HepG2 (cell line): Measurements from ENCODE around the gene HLCS. TPM values are rescaled to one million over a fixed set of nuclear protein-coding genes. Genes with fewer than 3 reads are reported as not detected.

Source experiments
- ARID2 ChIP-seq: sonication (generic); formaldehyde crosslinking; IDR thresholded peaks from 2 replicates; pipeline ENCODE4 v1.8.1; 2022; ENCODE audit warnings: mild to moderate bottlenecking, missing genetic modification reagents, borderline replicate concordance
- CBFB ChIP-seq: sonication (generic); formaldehyde crosslinking; IDR thresholded peaks from 2 replicates; pipeline ENCODE4 v1.4.0; 2020; ENCODE audit warnings: missing genetic modification reagents
- DNMT1 ChIP-seq: sonication (generic); formaldehyde crosslinking; IDR thresholded peaks from 2 replicates; pipeline ENCODE4 v1.5.1; 2020; ENCODE audit warnings: mild to moderate bottlenecking, missing genetic modification reagents
- KDM4B ChIP-seq: sonication (generic); formaldehyde crosslinking; IDR thresholded peaks from 2 replicates; pipeline ENCODE4 v1.4.0; 2020; ENCODE audit warnings: missing genetic modification reagents
- KLF6 ChIP-seq: IDR thresholded peaks from 2 replicates; pipeline ENCODE4 v1.8.0; 2016; ENCODE audit warnings: missing biosample characterization, missing genetic modification reagents
- MED1 ChIP-seq: sonication (generic); formaldehyde crosslinking; IDR thresholded peaks from 2 replicates; pipeline ENCODE4 v1.4.0; 2020; ENCODE audit warnings: missing genetic modification reagents
- MYPOP ChIP-seq: sonication (generic); formaldehyde crosslinking; IDR thresholded peaks from 2 replicates; pipeline ENCODE4 v1.8.1; 2023; ENCODE audit warnings: mild to moderate bottlenecking, moderate library complexity, missing genetic modification reagents
- PHF20 ChIP-seq: sonication (generic); formaldehyde crosslinking; IDR thresholded peaks from 2 replicates; pipeline ENCODE4 v1.5.0; 2020; ENCODE audit warnings: mild to moderate bottlenecking, missing genetic modification reagents
- RCOR2 ChIP-seq: IDR thresholded peaks from 2 replicates; pipeline ENCODE4 v1.6.1; 2016; ENCODE audit warnings: missing biosample characterization, missing genetic modification reagents
- STAT5B ChIP-seq: sonication (generic); formaldehyde crosslinking; IDR thresholded peaks from 2 replicates; pipeline ENCODE4 v1.4.0; 2020; ENCODE audit warnings: missing genetic modification reagents
- ZBTB20 ChIP-seq: sonication (generic); formaldehyde crosslinking; IDR thresholded peaks from 2 replicates; pipeline ENCODE4 v1.8.1; 2023; ENCODE audit warnings: missing genetic modification reagents, low read depth, mild to moderate bottlenecking, borderline replicate concordance
- ZMAT3 ChIP-seq: sonication (generic); formaldehyde crosslinking; conservative IDR thresholded peaks from 2 replicates; pipeline ENCODE4 v1.7.0; 2021; ENCODE audit warnings: missing genetic modification reagents
- ZNF367 ChIP-seq: sonication (generic); formaldehyde crosslinking; IDR thresholded peaks from 2 replicates; pipeline ENCODE4 v1.4.0; 2020; ENCODE audit warnings: missing genetic modification reagents, borderline replicate concordance
- ZNF607 ChIP-seq: sonication (generic); formaldehyde crosslinking; IDR thresholded peaks from 2 replicates; pipeline ENCODE4 v1.5.1; 2020; ENCODE audit warnings: missing genetic modification reagents, mild to moderate bottlenecking, borderline replicate concordance
- ZNF747 ChIP-seq: sonication (generic); formaldehyde crosslinking; IDR thresholded peaks from 2 replicates; pipeline ENCODE4 v1.8.1; 2023; ENCODE audit warnings: missing genetic modification reagents, mild to moderate bottlenecking, borderline replicate concordance
- ZNF749 ChIP-seq: sonication (generic); formaldehyde crosslinking; IDR thresholded peaks from 2 replicates; pipeline ENCODE4 v1.8.0; 2022; ENCODE audit warnings: mild to moderate bottlenecking, missing genetic modification reagents, moderate library complexity, borderline replicate concordance
- polyA plus RNA-seq, 8 experiments: library from polyadenylated mRNA; depleted of rRNA in 3 of 8; stranded (reverse) in 7 of 8; unstranded in 1 of 8; fragments of >200 nt; fragmentation: Illumina TruSeq in 4 of 8; extraction: Trizol in 4 of 8; gene quantifications; 2 replicates each; pipeline versions ENCODE4 v1.2.1 to v1.2.3, GENCODE V29; 2011 to 2016; ENCODE audit warnings: low read depth in 4 of 8, missing spikeins in 1 of 8, mixed read lengths in 1 of 8; ENCODE audit not compliant: insufficient read depth in 1 of 8
- total RNA-seq, 5 experiments: library from RNA; depleted of rRNA; stranded (reverse); fragments of >200 nt; fragmentation: Illumina TruSeq; extraction: Trizol; gene quantifications; 2 replicates each; pipeline ENCODE4 v1.2.3, GENCODE V29; 2016; ENCODE audit warnings: low read depth in 1 of 5
- TF ChIP-seq, protein P1 (sequence below): sonication (generic); formaldehyde crosslinking; IDR thresholded peaks from 2 replicates; pipeline ENCODE4 v1.4.0; 2020; ENCODE audit warnings: missing genetic modification reagents
- TF ChIP-seq, protein P2 (sequence below): sonication (generic); formaldehyde crosslinking; IDR thresholded peaks from 2 replicates; pipeline ENCODE4 v1.4.0; 2020; ENCODE audit warnings: missing genetic modification reagents
- TF ChIP-seq, protein P3 (sequence below): sonication (generic); formaldehyde crosslinking; conservative IDR thresholded peaks from 2 replicates; pipeline ENCODE4 v1.4.0; 2020; ENCODE audit warnings: missing genetic modification reagents
- TF ChIP-seq, protein P4 (sequence below): sonication (generic); formaldehyde crosslinking; IDR thresholded peaks from 2 replicates; pipeline ENCODE4 v1.5.1; 2020; ENCODE audit warnings: missing genetic modification reagents, mild to moderate bottlenecking, borderline replicate concordance

The HLCS gene
- total and polyA plus RNA-seq, 2 of the 13 experiments (the other 11 are each of a cell fraction or from before 2014, with no cell fraction given): 7.9 to 12.3 TPM

DNA sequence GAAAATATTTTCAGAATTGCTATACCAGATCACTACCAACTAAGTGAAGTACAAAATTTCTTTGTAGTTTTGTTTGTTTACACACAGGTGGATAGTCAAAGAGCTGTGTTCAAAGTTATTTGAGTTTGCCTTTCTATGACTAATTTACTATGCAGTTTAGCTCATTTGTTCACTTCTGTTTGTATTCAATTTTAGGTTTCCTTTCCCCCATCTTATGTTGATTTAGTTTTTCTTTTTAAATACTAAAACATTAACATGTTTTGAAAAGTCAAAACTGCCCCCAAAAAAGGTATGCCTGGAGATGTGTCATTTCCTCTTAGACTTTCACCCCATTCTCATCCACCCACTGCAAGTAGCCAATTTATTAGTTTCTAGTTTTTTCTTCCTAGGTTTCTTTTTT, 21.4 kb upstream of the HLCS start (continued):
- TF ChIP-seq, protein P1, sequence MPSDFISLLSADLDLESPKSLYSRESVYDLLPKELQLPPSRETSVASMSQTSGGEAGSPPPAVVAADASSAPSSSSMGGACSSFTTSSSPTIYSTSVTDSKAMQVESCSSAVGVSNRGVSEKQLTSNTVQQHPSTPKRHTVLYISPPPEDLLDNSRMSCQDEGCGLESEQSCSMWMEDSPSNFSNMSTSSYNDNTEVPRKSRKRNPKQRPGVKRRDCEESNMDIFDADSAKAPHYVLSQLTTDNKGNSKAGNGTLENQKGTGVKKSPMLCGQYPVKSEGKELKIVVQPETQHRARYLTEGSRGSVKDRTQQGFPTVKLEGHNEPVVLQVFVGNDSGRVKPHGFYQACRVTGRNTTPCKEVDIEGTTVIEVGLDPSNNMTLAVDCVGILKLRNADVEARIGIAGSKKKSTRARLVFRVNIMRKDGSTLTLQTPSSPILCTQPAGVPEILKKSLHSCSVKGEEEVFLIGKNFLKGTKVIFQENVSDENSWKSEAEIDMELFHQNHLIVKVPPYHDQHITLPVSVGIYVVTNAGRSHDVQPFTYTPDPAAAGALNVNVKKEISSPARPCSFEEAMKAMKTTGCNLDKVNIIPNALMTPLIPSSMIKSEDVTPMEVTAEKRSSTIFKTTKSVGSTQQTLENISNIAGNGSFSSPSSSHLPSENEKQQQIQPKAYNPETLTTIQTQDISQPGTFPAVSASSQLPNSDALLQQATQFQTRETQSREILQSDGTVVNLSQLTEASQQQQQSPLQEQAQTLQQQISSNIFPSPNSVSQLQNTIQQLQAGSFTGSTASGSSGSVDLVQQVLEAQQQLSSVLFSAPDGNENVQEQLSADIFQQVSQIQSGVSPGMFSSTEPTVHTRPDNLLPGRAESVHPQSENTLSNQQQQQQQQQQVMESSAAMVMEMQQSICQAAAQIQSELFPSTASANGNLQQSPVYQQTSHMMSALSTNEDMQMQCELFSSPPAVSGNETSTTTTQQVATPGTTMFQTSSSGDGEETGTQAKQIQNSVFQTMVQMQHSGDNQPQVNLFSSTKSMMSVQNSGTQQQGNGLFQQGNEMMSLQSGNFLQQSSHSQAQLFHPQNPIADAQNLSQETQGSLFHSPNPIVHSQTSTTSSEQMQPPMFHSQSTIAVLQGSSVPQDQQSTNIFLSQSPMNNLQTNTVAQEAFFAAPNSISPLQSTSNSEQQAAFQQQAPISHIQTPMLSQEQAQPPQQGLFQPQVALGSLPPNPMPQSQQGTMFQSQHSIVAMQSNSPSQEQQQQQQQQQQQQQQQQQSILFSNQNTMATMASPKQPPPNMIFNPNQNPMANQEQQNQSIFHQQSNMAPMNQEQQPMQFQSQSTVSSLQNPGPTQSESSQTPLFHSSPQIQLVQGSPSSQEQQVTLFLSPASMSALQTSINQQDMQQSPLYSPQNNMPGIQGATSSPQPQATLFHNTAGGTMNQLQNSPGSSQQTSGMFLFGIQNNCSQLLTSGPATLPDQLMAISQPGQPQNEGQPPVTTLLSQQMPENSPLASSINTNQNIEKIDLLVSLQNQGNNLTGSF: no peak
- TF ChIP-seq, protein P2, sequence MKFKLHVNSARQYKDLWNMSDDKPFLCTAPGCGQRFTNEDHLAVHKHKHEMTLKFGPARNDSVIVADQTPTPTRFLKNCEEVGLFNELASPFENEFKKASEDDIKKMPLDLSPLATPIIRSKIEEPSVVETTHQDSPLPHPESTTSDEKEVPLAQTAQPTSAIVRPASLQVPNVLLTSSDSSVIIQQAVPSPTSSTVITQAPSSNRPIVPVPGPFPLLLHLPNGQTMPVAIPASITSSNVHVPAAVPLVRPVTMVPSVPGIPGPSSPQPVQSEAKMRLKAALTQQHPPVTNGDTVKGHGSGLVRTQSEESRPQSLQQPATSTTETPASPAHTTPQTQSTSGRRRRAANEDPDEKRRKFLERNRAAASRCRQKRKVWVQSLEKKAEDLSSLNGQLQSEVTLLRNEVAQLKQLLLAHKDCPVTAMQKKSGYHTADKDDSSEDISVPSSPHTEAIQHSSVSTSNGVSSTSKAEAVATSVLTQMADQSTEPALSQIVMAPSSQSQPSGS (CRISPR knock-in tag): no peak
- TF ChIP-seq MYPOP (CRISPR knock-in tag): no peak
- TF ChIP-seq ZNF747 (CRISPR knock-in tag): no peak
- TF ChIP-seq ZBTB20: no peak
- TF ChIP-seq DNMT1 (CRISPR knock-in tag): no peak
- TF ChIP-seq, protein P3, sequence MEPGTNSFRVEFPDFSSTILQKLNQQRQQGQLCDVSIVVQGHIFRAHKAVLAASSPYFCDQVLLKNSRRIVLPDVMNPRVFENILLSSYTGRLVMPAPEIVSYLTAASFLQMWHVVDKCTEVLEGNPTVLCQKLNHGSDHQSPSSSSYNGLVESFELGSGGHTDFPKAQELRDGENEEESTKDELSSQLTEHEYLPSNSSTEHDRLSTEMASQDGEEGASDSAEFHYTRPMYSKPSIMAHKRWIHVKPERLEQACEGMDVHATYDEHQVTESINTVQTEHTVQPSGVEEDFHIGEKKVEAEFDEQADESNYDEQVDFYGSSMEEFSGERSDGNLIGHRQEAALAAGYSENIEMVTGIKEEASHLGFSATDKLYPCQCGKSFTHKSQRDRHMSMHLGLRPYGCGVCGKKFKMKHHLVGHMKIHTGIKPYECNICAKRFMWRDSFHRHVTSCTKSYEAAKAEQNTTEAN (CRISPR knock-in tag): no peak
- 0 out of 2 replicates have a peak, but pooled peaks have one; percentile 29 for TF ChIP-seq MED1 (CRISPR knock-in tag)
- no peak for TF ChIP-seq ZNF749 (CRISPR knock-in tag)
- TF ChIP-seq PHF20 (CRISPR knock-in tag): no peak
- no peak for TF ChIP-seq ARID2
- no peak for TF ChIP-seq ZNF607 (CRISPR knock-in tag)
- TF ChIP-seq, protein P4, sequence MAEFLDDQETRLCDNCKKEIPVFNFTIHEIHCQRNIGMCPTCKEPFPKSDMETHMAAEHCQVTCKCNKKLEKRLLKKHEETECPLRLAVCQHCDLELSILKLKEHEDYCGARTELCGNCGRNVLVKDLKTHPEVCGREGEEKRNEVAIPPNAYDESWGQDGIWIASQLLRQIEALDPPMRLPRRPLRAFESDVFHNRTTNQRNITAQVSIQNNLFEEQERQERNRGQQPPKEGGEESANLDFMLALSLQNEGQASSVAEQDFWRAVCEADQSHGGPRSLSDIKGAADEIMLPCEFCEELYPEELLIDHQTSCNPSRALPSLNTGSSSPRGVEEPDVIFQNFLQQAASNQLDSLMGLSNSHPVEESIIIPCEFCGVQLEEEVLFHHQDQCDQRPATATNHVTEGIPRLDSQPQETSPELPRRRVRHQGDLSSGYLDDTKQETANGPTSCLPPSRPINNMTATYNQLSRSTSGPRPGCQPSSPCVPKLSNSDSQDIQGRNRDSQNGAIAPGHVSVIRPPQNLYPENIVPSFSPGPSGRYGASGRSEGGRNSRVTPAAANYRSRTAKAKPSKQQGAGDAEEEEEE (CRISPR knock-in tag): no peak
- no peak for TF ChIP-seq CBFB (CRISPR knock-in tag)
- TF ChIP-seq ZNF367: no peak
- no peak for TF ChIP-seq STAT5B (CRISPR knock-in tag)
- no peak for TF ChIP-seq RCOR2 (CRISPR knock-in tag)
- TF ChIP-seq KDM4B (CRISPR knock-in tag): no peak
- TF ChIP-seq ZMAT3 (CRISPR knock-in tag): no peak
- TF ChIP-seq KLF6 (CRISPR knock-in tag): no peak
